Peyer's patch (tissue), 4 donors: ENCODE data around the gene GRID2. TPM values are rescaled to one million over a fixed set of nuclear protein-coding genes. Genes with fewer than 3 reads are reported as not detected.
"Not testable (repeated sequence)": the region's sequence is repeated elsewhere in the genome, so short reads cannot be mapped to it uniquely, and the experiment has no call there.

Source experiments
- DNase-seq, 3 donors: peaks; one replicate each; pipeline ENCODE4 v3.0.0-alpha.2; 2017 to 2019
- H3K27ac ChIP-seq, 4 donors: fragments of 200-600 bp; sonication (generic); one replicate each; pipeline ENCODE4 v1.5.1; 2016 to 2019
- H3K27me3 ChIP-seq, 2 donors: fragments of 200-600 bp; sonication (generic); one replicate each; pipeline ENCODE4 v1.5.1; 2019
- H3K36me3 ChIP-seq, 3 donors: fragments of 200-600 bp; sonication (generic); one replicate each; pipeline ENCODE4 v1.5.1; 2016 to 2019
- H3K4me1 ChIP-seq, 4 donors: fragments of 200-600 bp; sonication (generic); one replicate each; pipeline ENCODE4 v1.5.1; 2016 to 2019
- H3K4me3 ChIP-seq, 4 donors: fragments of 200-600 bp; sonication (generic); 1 replicate in 3 of 4; 2 replicates in 1 of 4; pipeline ENCODE4 v1.5.1; 2016 to 2019; ENCODE audit warnings: mild to moderate bottlenecking in 1 of 4
- H3K9me3 ChIP-seq, 4 donors: fragments of 200-600 bp; sonication (generic); one replicate each; pipeline ENCODE4 v1.5.1; 2016 to 2019; ENCODE audit warnings: mild to moderate bottlenecking in 1 of 4
- POLR2A ChIP-seq, 2 donors: fragments of 450-650 bp; IDR thresholded peaks; one replicate each; pipeline ENCODE4 v1.5.1; 2017; ENCODE audit warnings: antibody characterized with exemption in 2 of 2, mild to moderate bottlenecking in 2 of 2, moderate library complexity in 2 of 2
- total RNA-seq, 4 donors: library from RNA; depleted of rRNA; stranded (reverse); fragments of >200 nt; gene quantifications; one replicate each; pipeline ENCODE4 v1.1.0, GENCODE V29; 2016
- TF ChIP-seq, protein P1 (sequence below), 6 experiments: fragments of 450-650 bp in 4 of 6; fragments of 200-600 bp in 2 of 6; sonication (generic) in 1 of 6; IDR thresholded peaks; one replicate each; pipeline ENCODE4 v1.5.1; 2017 to 2019; ENCODE audit warnings: antibody characterized with exemption in 6 of 6, mild to moderate bottlenecking in 3 of 6, moderate library complexity in 1 of 6

Gene GRID2
- total RNA-seq, 4 donors from 2014 or later: 0.54 TPM; not detected in 3

DNA sequence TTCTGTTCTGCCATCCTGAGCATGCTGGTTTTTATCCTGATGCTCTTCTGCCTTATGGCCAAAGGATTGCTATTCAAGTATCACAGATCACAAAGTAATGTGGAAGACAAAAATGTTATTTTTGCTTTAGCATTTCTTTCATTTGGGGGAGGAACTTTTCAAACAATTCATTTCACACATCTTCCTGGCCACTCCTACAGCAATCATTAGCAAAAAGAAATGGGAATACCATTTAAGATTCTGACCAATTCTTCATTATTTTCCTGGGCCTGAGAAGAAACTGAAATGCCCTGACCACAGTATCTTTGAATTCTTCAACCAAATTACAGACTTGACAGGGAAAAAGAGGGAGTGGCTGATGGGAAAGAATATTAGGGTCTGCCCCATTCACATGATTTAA, 38.0 kb upstream of the GRID2 start:
- Histone ChIP-seq H3K9me3 (no peaks in the 10 kb centered on the region), H3K27me3 (no peaks in the 10 kb centered on the region), H3K4me1 (no peaks in the 10 kb centered on the region), H3K36me3 (no peaks in the 10 kb centered on the region), H3K4me3 (no peak overlapping the region), H3K27ac (no peak overlapping the region)
- no peak for DNase-seq
- TF ChIP-seq, protein P1, sequence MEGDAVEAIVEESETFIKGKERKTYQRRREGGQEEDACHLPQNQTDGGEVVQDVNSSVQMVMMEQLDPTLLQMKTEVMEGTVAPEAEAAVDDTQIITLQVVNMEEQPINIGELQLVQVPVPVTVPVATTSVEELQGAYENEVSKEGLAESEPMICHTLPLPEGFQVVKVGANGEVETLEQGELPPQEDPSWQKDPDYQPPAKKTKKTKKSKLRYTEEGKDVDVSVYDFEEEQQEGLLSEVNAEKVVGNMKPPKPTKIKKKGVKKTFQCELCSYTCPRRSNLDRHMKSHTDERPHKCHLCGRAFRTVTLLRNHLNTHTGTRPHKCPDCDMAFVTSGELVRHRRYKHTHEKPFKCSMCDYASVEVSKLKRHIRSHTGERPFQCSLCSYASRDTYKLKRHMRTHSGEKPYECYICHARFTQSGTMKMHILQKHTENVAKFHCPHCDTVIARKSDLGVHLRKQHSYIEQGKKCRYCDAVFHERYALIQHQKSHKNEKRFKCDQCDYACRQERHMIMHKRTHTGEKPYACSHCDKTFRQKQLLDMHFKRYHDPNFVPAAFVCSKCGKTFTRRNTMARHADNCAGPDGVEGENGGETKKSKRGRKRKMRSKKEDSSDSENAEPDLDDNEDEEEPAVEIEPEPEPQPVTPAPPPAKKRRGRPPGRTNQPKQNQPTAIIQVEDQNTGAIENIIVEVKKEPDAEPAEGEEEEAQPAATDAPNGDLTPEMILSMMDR (IDR thresholded peaks at IDR 0.05): no peak
- TF ChIP-seq POLR2A (IDR thresholded peaks at IDR 0.05): no peak

DNA sequence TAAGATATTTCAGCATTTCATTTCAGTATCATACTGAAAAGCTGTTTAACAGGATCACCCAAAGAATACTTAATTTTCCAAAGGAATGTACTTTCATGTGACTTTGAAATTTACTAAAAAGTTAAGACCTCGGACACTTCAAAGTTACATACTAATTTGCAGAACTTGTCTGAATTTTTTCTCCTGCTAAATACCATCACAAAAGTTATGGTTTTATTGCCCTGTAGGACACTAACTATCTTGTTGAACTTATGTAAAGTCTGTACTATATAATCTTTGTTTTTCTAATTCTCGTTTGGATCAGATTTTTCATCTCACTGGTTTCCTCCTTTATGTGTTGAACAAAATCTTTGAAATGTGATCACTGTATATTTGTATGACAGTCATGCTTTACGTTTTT, 37.2 kb upstream of the GRID2 start:
- H3K4me3 ChIP-seq: no peak overlapping the region
- no peaks in the 10 kb centered on the region for H3K9me3 ChIP-seq
- H3K27me3 ChIP-seq: no peaks in the 10 kb centered on the region
- TF ChIP-seq POLR2A (IDR thresholded peaks at IDR 0.05): no peak
- TF ChIP-seq, protein P1 (IDR thresholded peaks at IDR 0.05): no peak
- H3K36me3 ChIP-seq: no peaks in the 10 kb centered on the region
- H3K4me1 ChIP-seq: no peaks in the 10 kb centered on the region
- no peak for DNase-seq
- no peak overlapping the region for H3K27ac ChIP-seq

DNA sequence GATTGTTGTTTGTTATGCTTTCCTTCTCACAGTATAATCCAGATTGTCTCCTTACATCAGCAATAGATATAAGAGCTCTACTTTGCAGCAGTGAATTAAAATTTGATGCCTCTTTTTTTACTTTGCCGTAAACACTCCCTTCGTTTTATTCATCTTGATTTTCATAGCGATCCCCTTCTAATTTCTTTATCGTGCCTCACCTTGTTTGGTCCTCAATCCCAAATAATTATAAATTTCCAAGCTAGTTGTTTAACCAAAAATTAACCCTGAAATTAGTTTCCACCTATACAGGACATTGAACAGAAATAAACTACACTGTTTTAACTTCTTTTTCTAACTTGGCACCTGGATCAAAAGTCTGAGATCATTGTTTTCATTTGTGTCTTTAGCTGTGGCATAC, 35.1 kb upstream of the GRID2 start:
- no peaks in the 10 kb centered on the region for H3K27me3 ChIP-seq
- no peaks in the 10 kb centered on the region for H3K36me3 ChIP-seq
- no peak for TF ChIP-seq POLR2A (IDR thresholded peaks at IDR 0.05)
- TF ChIP-seq, protein P1 (IDR thresholded peaks at IDR 0.05): no peak

DNA sequence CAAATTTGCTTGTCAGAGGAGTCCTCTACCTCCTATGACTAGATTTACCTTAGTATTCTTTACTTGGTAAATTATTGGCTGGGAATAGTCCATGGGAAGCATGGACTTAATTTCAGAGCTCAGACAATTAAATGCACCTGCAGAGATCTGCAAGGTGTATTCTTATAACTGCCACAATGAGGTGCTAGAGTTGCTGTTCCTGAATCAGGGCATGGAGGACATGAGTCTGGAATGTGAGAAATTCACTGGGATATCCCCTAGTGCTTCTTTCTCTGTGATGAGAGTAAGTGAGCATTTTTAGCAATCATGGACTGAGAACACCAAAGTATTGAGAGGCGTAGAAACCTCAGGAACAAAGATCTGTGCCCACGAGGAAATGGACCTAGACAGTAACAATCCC, 32.9 kb upstream of the GRID2 start:
- no peaks in the 10 kb centered on the region for H3K9me3 ChIP-seq
- DNase-seq: no peak
- TF ChIP-seq, protein P1 (IDR thresholded peaks at IDR 0.05): no peak
- no peak for TF ChIP-seq POLR2A (IDR thresholded peaks at IDR 0.05)
- H3K36me3 ChIP-seq: no peaks in the 10 kb centered on the region
- no peak overlapping the region for H3K27ac ChIP-seq
- no peaks in the 10 kb centered on the region for H3K27me3 ChIP-seq
- no peak overlapping the region for H3K4me3 ChIP-seq
- H3K4me1 ChIP-seq: no peaks in the 10 kb centered on the region

More for the DNA sequence above, 35.1 kb upstream of the GRID2 start:
- H3K9me3 ChIP-seq: no peaks in the 10 kb centered on the region
- no peak for DNase-seq
- H3K27ac ChIP-seq: no peak overlapping the region
- H3K4me1 ChIP-seq: no peaks in the 10 kb centered on the region
- H3K4me3 ChIP-seq: no peak overlapping the region

DNA sequence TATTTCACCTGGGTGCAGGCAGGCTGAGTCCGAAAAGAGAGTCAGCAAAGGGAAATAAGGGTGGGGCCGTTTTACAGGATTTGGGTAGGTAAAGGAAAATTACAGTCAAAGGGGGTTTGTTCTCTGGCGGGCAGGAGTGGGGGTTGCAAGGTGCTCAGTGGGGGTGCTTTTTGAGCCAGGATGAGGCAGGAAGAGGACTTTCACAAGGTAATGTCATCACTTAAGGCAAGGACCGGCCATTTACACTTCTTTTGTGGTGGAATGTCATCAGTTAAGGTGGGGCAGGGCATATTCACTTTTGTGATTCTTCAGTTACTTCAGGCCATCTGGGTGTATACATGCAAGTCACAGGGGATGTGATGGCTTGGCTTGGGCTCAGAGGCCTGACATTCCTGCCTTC, 32.2 kb upstream of the GRID2 start:
- not testable (repeated sequence) for DNase-seq, H3K27me3 ChIP-seq, H3K4me3 ChIP-seq, H3K9me3 ChIP-seq, H3K27ac ChIP-seq, H3K36me3 ChIP-seq, H3K4me1 ChIP-seq

DNA sequence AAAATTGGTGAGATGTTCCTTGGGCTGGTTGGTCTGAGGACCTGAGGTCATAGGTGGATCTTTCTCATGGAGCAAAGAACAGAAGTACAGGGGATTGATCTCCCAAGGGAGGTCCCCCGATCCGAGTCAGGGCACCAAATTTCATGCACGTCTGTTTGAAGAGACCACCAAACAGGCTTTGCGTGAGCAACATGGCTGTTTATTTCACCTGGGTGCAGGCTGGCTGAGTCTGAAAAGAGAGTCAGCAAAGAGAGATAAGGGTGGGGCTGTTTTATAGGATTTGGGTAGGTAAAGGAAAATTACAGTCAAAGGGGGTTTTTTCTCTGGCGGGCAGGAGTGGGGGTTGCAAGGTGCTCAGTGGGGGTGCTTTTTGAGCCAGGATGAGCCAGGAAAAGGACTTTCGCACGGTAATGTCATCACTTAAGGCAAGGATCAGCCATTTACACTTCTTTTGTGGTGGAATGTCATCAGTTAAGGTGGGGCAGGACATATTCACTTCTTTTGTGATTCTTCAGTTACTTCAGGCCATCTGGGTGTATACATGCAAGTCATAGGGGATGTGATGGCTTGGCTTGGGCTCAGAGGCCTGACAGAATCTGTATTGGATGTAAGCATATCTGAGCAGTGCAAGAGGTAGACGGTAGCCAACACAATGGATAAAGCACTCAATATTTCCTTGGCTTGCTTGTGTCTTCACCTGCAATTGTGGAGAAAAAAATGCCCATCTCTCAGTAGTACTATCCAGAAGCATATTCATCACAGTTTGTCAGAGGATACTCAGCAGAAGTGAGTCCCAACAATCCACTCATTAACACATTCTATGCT, 26.5 kb upstream of the GRID2 start:
- H3K4me3 ChIP-seq, DNase-seq, H3K36me3 ChIP-seq, H3K27ac ChIP-seq, H3K4me1 ChIP-seq, H3K27me3 ChIP-seq, H3K9me3 ChIP-seq: not testable (repeated sequence)

DNA sequence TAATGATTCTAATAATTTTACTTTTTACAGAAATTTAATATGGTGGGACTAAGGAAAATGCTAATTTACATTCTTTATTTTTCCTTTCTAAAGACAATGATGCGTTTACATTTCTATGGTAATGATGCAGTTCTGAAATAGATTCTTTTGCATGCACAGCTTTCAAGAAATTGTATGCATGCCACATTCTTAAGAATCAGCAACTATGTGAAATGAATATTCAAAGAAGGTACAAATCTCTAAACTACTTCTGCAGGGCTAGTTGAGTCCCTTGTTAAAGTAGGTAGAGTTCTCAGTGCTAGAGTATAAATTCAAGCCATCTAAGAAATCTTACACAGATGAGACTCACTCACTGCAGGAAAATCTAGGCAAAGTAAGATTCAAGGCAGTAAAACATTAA, 24.5 kb upstream of the GRID2 start:
- H3K36me3 ChIP-seq: no peaks in the 10 kb centered on the region
- no peaks in the 10 kb centered on the region for H3K9me3 ChIP-seq
- DNase-seq: no peak
- H3K4me3 ChIP-seq: no peak overlapping the region
- no peak for TF ChIP-seq POLR2A (IDR thresholded peaks at IDR 0.05)
- TF ChIP-seq, protein P1 (IDR thresholded peaks at IDR 0.05): no peak
- H3K4me1 ChIP-seq: no peaks in the 10 kb centered on the region
- H3K27me3 ChIP-seq: no peaks in the 10 kb centered on the region
- no peak overlapping the region for H3K27ac ChIP-seq
